HG03135 (cell line): ENCODE measurements around the gene TAP1.
"Not testable (repeated sequence)": the region's sequence is repeated elsewhere in the genome, so short reads cannot be mapped to it uniquely, and the experiment has no call there.

ENCODE experiments used
- ATAC-seq: cut with Tn5 transposase; IDR thresholded peaks from one replicate; pipeline ENCODE4 v1.9.1; 2021; ENCODE audit warnings: mild to moderate bottlenecking, moderate library complexity; ENCODE audit not compliant: unreplicated experiment

Gene TAP1

DNA sequence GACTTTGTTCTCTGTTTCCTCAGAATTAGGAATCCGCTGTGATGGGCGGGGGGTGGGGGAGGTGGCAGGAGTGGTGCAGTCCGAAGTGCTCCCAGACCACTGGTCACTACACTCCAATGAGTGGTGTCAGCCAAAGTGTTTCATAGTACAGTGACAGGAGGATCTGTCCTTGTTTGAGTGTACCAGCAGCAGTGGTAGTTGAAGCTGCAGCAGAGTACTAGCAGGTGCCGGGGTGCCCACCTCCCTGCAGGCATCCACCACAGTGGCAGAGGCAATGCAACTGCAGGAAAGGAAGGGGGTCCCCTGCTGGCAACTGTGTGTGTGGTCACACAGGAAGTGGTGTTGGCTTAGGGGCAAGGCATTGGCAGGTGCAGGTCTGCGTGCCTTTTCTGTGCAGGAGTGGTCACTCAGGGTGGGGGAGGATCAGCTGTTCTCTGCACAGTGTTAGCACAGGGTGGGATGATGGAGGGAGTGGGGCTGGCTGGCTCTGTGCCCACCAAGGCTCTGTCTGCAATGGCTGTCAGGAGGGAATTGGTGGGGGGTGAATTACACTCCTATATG is 46.4 kb downstream of the TAP1 start:
- ATAC-seq, result no peak

GRCh38 chr6:32805404-32805803 is 48.1 kb downstream of the TAP1 start:
- ATAC-seq, result not testable (repeated sequence)

DNA sequence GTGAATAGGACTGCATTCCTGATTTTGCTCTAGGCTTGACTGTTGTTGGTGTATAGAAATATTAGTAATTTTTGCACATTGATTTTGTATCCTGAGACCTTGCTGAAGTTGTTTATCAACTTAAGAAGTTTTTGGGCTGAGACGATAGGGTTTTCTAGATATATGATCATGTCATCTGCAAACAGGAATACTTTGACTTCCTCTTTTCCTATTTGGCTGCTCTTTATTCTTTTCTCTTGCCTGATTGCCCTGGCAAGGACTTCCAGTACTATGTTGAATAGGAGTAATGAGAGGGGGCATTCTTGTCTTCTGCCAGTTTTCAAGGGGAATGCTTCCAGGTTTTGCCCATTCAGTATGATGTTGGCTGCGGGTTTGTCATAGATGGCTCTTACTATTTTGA is 50.1 kb downstream of the TAP1 start:
- ATAC-seq, result no peak

GRCh38 chr6:32799740-32800139 is 53.8 kb downstream of the TAP1 start:
- no peak for ATAC-seq

- ATAC-seq, result no peak
These were observed 54.3 kb downstream of the TAP1 start for GRCh38 chr6:32799168-32799567.

DNA sequence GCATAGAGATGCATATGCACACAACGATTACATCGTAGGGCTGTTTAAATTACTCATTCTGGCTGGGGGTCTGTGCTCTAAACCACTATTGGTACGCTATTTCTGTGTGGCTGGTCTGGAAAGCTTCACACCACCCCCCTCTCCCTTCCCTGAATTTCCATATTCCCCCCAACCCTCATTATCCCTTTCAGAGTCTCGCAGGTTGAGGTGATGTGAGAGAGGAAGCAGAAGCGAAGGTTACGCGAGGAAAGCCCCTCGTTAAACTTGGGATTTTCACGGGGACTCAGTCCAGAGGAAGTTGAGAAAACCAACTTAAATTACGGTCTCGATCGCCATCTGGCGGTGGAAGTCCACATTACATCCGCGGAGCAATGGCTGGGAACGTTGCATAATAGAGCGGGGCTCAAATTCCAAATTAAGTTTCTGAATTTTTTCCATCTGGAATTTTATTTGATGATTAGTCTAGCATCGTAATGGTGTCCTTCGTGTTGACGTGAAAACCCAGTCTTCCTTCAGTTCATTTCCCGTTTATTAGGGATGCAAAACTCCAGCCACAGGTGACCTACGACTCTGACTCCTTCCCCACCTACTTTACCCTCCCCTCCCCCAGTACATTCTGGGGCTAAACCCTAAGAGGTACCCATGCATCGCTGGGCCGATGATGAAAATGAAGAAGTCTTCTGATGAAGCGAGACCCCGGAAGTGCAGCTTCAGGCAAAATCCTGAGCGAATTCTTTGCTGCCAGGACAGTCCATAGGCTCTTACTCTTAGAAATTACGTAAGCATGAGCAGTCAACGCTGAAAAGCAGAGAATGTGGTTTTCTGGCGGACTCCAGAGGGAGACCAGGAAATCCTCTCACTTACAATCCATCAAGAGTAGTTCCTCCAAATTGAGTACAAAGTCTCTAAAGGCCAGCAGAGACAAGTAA is 56.4 kb downstream of the TAP1 start:
- ATAC-seq, result no peak
